Neural cell (in vitro differentiated cells): ENCODE data around the gene CYP46A1. TPM values are rescaled to one million over a fixed set of nuclear protein-coding genes. Genes with fewer than 3 reads are reported as not detected.

Source experiments
- H2AFZ ChIP-seq: fragments of 200-600, 300-800 bp; sonication (generic), shearing (Covaris generic); 2 replicates; pipeline ENCODE4 v1.6.0; 2014; ENCODE audit warnings: low read depth, mild to moderate bottlenecking, antibody characterized with exemption, low read length, moderate library complexity
- H3F3A ChIP-seq: fragments of 200-600 bp; shearing (Covaris generic); 2 replicates; pipeline ENCODE4 v1.6.1; 2016; ENCODE audit warnings: mild to moderate bottlenecking, moderate library complexity, mixed read lengths, antibody characterized with exemption, low read length; ENCODE audit not compliant: insufficient read depth, poor library complexity, severe bottlenecking
- H3K27ac ChIP-seq: fragments of 200-600, 300-800 bp; sonication (generic), shearing (Covaris generic); 2 replicates; pipeline ENCODE4 v1.5.1; 2014; ENCODE audit warnings: mild to moderate bottlenecking, low read length, moderate library complexity
- H3K27me3 ChIP-seq: fragments of 300-800, 200-600 bp; sonication (generic), shearing (Covaris generic); 2 replicates; pipeline ENCODE4 v1.6.0; 2014; ENCODE audit warnings: mild to moderate bottlenecking, low read depth, low read length, moderate library complexity; ENCODE audit not compliant: insufficient read depth
- H3K36me3 ChIP-seq: fragments of 300-800, 200-600 bp; sonication (generic), shearing (Covaris generic); 2 replicates; pipeline ENCODE4 v1.5.1; 2014; ENCODE audit warnings: mild to moderate bottlenecking, antibody characterized with exemption, low read length, moderate library complexity; ENCODE audit not compliant: insufficient read depth
- H3K4me2 ChIP-seq: fragments of 300-800, 200-600 bp; sonication (generic), shearing (Covaris generic); 2 replicates; pipeline ENCODE4 v1.6.0; 2014; ENCODE audit warnings: mild to moderate bottlenecking, low read length
- H3K4me3 ChIP-seq: fragments of 300-800, 200-600 bp; sonication (generic), shearing (Covaris generic); 2 replicates; pipeline ENCODE4 v1.5.1; 2014; ENCODE audit warnings: mild to moderate bottlenecking, low read length, moderate library complexity
- H3K79me2 ChIP-seq: fragments of 200-600 bp; shearing (Covaris generic); replicated peaks from 2 replicates; pipeline ENCODE4 v1.6.0; 2014; ENCODE audit warnings: mild to moderate bottlenecking, low read length, moderate library complexity; ENCODE audit not compliant: insufficient read depth
- H3K9ac ChIP-seq: fragments of 300-800, 200-600 bp; sonication (generic), shearing (Covaris generic); 2 replicates; pipeline ENCODE4 v1.6.1; 2016; ENCODE audit warnings: mild to moderate bottlenecking, low read length, mixed read lengths
- H3K9me2 ChIP-seq: fragments of 200-600 bp; shearing (Covaris generic); 2 replicates; pipeline ENCODE4 v1.6.1; 2016; ENCODE audit warnings: mild to moderate bottlenecking, low read length, mixed read lengths; ENCODE audit not compliant: insufficient read depth
- H3K9me3 ChIP-seq: fragments of 200-600, 300-800 bp; sonication (generic), shearing (Covaris generic); 2 replicates; pipeline ENCODE4 v1.6.1; 2016; ENCODE audit warnings: mild to moderate bottlenecking, mixed run types, low read length, moderate library complexity, mixed read lengths
- H4K20me1 ChIP-seq: fragments of 200-600 bp; shearing (Covaris generic); 2 replicates; pipeline ENCODE4 v1.6.1; 2016; ENCODE audit warnings: mild to moderate bottlenecking, mixed run types; ENCODE audit not compliant: insufficient read depth
- CTCF ChIP-seq: fragments of 450-650 bp; IDR thresholded peaks from 2 replicates; pipeline ENCODE4 v1.5.1; 2014; ENCODE audit warnings: antibody characterized with exemption, mild to moderate bottlenecking, moderate library complexity; ENCODE audit not compliant: poor library complexity, severe bottlenecking
- EP300 ChIP-seq: fragments of 450-650 bp; conservative IDR thresholded peaks from 2 replicates; pipeline ENCODE4 v1.6.1; 2014; ENCODE audit warnings: antibody characterized with exemption, mild to moderate bottlenecking, moderate library complexity; ENCODE audit not compliant: poor library complexity, severe bottlenecking
- EZH2 ChIP-seq: fragments of 200-600, 300-800 bp; shearing (Covaris generic), sonication (generic); IDR thresholded peaks from 2 replicates; pipeline ENCODE4 v1.6.1; 2014; ENCODE audit warnings: antibody characterized with exemption, low read length, borderline replicate concordance, mild to moderate bottlenecking; ENCODE audit not compliant: insufficient read depth, poor library complexity, severe bottlenecking
- MXI1 ChIP-seq: fragments of 450-650 bp; conservative IDR thresholded peaks from 2 replicates; pipeline ENCODE4 v1.6.1; 2014; ENCODE audit warnings: antibody characterized with exemption, mild to moderate bottlenecking; ENCODE audit not compliant: poor library complexity, severe bottlenecking
- POLR2AphosphoS5 ChIP-seq: IDR thresholded peaks from 2 replicates; pipeline ENCODE4 v1.6.1; 2012
- RAD21 ChIP-seq: fragments of 450-650 bp; conservative IDR thresholded peaks from 2 replicates; pipeline ENCODE4 v1.6.1; 2014; ENCODE audit warnings: antibody characterized with exemption, mild to moderate bottlenecking, moderate library complexity
- REST ChIP-seq: IDR thresholded peaks from 2 replicates; pipeline ENCODE4 v1.6.1; 2012; ENCODE audit warnings: borderline replicate concordance
- SMC3 ChIP-seq: fragments of 450-650 bp; conservative IDR thresholded peaks from 2 replicates; pipeline ENCODE4 v1.6.1; 2014; ENCODE audit warnings: antibody characterized with exemption, mild to moderate bottlenecking, moderate library complexity; ENCODE audit not compliant: poor library complexity
- TAF1 ChIP-seq: IDR thresholded peaks from 2 replicates; pipeline ENCODE4 v1.6.1; 2012; ENCODE audit warnings: low read depth
- polyA plus RNA-seq: library from polyadenylated mRNA; depleted of rRNA; stranded (reverse); fragments of >200 nt; gene quantifications from 2 replicates; pipeline ENCODE4 v1.2.3, GENCODE V29; 2014

CYP46A1 gene
- polyA plus RNA-seq, 1 donor from 2014 or later: 5.4 TPM

GRCh38 chr14:99742509-99743487, 58.7 kb downstream of the CYP46A1 start:
- Histone ChIP-seq H3K9ac (no peak overlapping the region), H3K36me3 (no peaks in the 10 kb centered on the region), H2AFZ (no peak overlapping the region), H3K4me2 (no peak overlapping the region), H4K20me1 (no peaks in the 10 kb centered on the region), H3K9me3 (no peaks in the 10 kb centered on the region), H3K79me2 (no peaks in the 10 kb centered on the region), H3K9me2 (no peaks in the 10 kb centered on the region), H3F3A (no peaks in the 10 kb centered on the region), H3K27ac (no peak overlapping the region), H3K4me3 (no peak overlapping the region), H3K27me3 (no peaks in the 10 kb centered on the region)
- TF ChIP-seq REST: no peak
- no peak for TF ChIP-seq POLR2AphosphoS5
- no peak for TF ChIP-seq TAF1
- TF ChIP-seq EP300: no peak
- no peak for TF ChIP-seq EZH2
- TF ChIP-seq CTCF: no peak
- no peak for TF ChIP-seq MXI1
- TF ChIP-seq SMC3: no peak
- TF ChIP-seq RAD21: no peak

- no peak overlapping the region for H3K9ac ChIP-seq
Observed at GRCh38 chr14:99744199-99744872, 60.2 kb downstream of the CYP46A1 start.

More at GRCh38 chr14:99744199-99744872, 60.2 kb downstream of the CYP46A1 start:
- Histone ChIP-seq H3K27me3 (no peaks in the 10 kb centered on the region), H3K4me2 (no peak overlapping the region), H3K4me3 (no peak overlapping the region), H4K20me1 (no peaks in the 10 kb centered on the region), H3K79me2 (no peaks in the 10 kb centered on the region), H2AFZ (no peak overlapping the region), H3K36me3 (no peaks in the 10 kb centered on the region), H3K9me3 (no peaks in the 10 kb centered on the region), H3K9me2 (no peaks in the 10 kb centered on the region), H3K27ac (no peak overlapping the region), H3F3A (no peaks in the 10 kb centered on the region)
- TF ChIP-seq REST: no peak
- peak; percentile 18 for TF ChIP-seq RAD21
- no peak for TF ChIP-seq EZH2
